Measurements from ENCODE around the gene UBE3D.

GRCh38 chr6:82863781-82864180, 201.9 kb downstream of the UBE3D start:
- TF ChIP-seq CTCF (conservative IDR thresholded peaks at IDR 0.05; ENCODE audit: low read depth, low read length) (no peak), MAFK (IDR thresholded peaks at IDR 0.05; ENCODE audit: low read depth, low read length) (no peak), BHLHE40 (IDR thresholded peaks at IDR 0.05; ENCODE audit: low read depth, low read length) (no peak), RFX5 (IDR thresholded peaks at IDR 0.05; ENCODE audit: low read depth, low read length) (no peak), CHD1 (IDR thresholded peaks at IDR 0.05; ENCODE audit: low read depth, low read length) (no peak), USF2 (IDR thresholded peaks at IDR 0.05; ENCODE audit: low read depth, low read length) (no peak), RAD21 (IDR thresholded peaks at IDR 0.05; ENCODE audit: low read length) (no peak), POLR2A (IDR thresholded peaks at IDR 0.05; ENCODE audit: low read depth, low read length) (no peak), MXI1 (IDR thresholded peaks at IDR 0.05; ENCODE audit: borderline replicate concordance, low read depth, low read length) (no peak)

Measured in IMR-90 (cell line).